ENCODE results near the gene UBE2D2. TPM values are rescaled to one million over a fixed set of nuclear protein-coding genes. Genes with fewer than 3 reads are reported as not detected.
A peak's percentile ranks its signal among the peaks of the same experiment; 100 is the strongest.

Gene UBE2D2
- total RNA-seq, 3 donors from 2014 or later: 139 to 145 (median 140) TPM

DNA sequence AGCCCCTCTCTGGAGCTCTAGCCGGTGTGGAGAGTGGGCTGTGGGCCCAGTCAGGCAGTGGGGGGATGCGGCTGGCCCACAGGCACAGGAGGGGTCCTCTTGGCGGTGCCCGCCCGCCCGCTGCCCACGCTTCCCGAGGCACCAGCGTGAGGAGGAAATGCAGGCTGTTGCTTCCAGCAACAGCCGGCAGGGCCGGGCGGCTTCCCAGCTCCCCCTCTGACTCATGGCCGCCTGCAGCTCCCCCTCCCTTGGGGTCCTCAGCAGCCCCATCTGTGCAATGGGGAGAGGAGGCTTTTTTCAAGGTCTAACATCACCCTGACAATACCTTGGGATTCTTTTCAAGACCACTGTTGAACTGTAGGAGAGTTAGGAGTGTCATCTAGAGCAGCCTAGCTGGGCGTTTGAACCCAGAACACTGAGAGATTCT, 97.4 kb downstream of the UBE2D2 start:
- no peaks in the 10 kb centered on the region for H3K9me3 ChIP-seq

DNA sequence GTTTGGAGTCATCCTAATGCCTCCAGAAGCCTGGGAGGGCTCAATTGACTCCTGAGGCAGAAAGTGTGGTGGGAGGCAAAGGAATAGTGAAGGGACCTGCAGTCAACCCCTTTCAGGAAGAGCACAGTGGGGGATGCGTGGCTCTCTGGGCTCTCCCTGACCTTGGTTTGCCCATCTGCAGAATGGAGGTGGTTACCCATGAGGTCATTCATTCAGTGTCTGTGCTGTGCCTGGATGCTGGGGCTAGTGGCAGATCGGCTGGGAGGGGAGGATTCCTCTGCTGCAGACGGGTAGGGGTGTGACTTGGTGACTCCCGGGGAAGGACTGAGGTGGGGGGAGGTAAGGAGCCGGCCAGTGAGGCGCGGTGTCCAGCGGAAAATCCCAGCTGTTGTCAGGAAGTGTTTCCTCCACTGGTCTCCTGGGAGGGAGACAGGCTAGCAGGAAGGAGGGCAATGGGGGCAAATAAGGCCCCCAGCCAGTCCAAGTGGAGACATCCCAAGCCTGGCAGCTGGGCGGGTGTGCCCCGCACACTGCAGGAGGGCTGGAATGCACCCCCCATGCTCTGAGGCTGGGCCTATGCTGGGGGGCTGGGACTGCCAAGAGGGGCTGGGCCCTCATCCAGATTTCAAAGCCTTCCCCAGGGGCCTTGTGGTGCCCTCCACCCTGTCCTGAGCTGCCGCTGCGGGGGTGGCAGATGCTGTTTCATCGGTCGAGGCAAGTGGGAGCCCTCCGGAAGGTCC, 98.0 kb downstream of the UBE2D2 start:
- intact Hi-C loops (cut with DNase I, micrococcal nuclease): no loop called here
- ATAC-seq (peak; percentile 28), DNase-seq (peak in 2 of 3 donors; percentile 58 to 72)
- Histone ChIP-seq H3K36me3 (ENCODE audit: low read depth) (no peaks in the 10 kb centered on the region), H3K9me3 (no peaks in the 10 kb centered on the region), H3K4me1 (ENCODE audit: low read depth) (peaks cover 63% of the 10 kb centered on the region), H3K4me3 (no peak overlapping the region)
- TF ChIP-seq, protein P1, sequence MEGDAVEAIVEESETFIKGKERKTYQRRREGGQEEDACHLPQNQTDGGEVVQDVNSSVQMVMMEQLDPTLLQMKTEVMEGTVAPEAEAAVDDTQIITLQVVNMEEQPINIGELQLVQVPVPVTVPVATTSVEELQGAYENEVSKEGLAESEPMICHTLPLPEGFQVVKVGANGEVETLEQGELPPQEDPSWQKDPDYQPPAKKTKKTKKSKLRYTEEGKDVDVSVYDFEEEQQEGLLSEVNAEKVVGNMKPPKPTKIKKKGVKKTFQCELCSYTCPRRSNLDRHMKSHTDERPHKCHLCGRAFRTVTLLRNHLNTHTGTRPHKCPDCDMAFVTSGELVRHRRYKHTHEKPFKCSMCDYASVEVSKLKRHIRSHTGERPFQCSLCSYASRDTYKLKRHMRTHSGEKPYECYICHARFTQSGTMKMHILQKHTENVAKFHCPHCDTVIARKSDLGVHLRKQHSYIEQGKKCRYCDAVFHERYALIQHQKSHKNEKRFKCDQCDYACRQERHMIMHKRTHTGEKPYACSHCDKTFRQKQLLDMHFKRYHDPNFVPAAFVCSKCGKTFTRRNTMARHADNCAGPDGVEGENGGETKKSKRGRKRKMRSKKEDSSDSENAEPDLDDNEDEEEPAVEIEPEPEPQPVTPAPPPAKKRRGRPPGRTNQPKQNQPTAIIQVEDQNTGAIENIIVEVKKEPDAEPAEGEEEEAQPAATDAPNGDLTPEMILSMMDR (IDR thresholded peaks at IDR 0.05): no peak

More for the DNA sequence above, 97.4 kb downstream of the UBE2D2 start:
- Histone ChIP-seq H3K36me3 (ENCODE audit: low read depth) (no peaks in the 10 kb centered on the region), H3K4me3 (no peak overlapping the region), H3K4me1 (ENCODE audit: low read depth) (peaks cover 63% of the 10 kb centered on the region)
- peak in 2 of 3 donors; percentile 43 to 60 for DNase-seq
- intact Hi-C loops (cut with DNase I, micrococcal nuclease): no loop called here
- ATAC-seq: no peak
- TF ChIP-seq, protein P1 (IDR thresholded peaks at IDR 0.05): no peak

DNA sequence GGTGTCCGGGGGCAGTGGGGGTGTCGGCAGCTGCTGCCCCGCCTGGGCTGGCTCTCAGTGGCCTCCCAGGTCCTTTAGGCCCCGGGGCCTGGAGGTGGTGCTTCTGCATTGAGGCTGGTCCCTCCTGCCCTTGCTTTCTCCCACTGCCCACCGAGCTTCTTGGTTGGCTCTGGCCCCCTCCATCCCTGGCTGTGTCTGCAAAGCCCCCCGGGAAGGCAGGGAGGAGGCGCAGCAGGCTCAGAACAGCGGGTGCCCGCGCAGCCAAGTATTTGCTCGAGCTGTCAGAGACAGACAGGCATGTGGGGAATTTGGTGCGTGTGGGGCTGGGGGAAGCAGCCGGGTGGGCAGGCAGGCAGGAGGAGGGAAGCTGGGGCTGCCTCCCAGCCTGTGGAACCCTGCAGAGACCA, 98.6 kb downstream of the UBE2D2 start:
- Histone ChIP-seq H3K9me3 (no peaks in the 10 kb centered on the region), H3K4me3 (no peak overlapping the region), H3K4me1 (ENCODE audit: low read depth) (peaks cover 61% of the 10 kb centered on the region), H3K36me3 (ENCODE audit: low read depth) (no peaks in the 10 kb centered on the region)
- DNase-seq (no peak), ATAC-seq (no peak)
- TF ChIP-seq, protein P1 (IDR thresholded peaks at IDR 0.05): no peak
- intact Hi-C loops (cut with DNase I, micrococcal nuclease): no loop called here

DNA sequence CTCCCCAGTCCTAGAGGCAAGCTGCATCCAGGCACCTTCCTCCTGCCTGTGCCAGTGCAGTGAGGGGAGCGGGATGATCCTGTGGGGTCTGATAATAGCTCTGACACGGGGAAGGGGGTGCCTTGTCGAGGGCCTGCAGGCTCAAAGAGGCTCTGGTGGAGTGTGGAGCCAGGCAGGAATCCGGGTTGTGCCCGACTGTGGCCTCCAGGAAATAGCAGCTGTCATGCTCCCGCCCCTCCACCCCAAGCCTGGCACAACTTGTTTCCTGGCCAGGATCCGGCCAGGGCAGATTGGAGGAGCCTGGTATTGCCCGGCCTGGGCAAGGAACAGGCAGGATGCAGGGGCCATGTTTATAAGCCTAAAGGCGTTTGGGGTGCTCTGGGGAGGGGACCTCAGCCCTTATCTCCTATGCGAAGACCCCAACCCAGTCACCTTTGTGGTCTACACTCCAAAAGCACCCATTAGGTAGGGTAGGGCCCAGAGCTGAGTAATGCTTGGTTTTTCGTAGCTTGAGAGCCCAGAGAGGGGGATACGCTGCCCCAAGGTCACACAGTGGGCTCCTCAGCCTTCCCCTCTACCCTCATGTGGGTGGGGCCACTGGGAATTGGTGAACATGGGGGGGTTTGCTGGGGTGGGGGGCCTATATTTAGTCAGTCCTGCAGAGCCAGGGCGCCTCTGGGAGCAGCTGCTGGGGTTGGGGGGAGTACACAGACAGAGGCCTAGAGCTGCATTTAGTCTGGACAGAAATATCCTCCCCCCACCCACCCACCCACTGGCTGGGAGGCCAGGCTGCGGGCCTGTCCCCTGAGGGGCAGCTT, 99.2 kb downstream of the UBE2D2 start:
- H3K4me1 ChIP-seq (ENCODE audit: low read depth): peaks cover 56% of the 10 kb centered on the region
- intact Hi-C loops (cut with DNase I, micrococcal nuclease): no loop called here
- ATAC-seq: peak; percentile 83
- H3K36me3 ChIP-seq (ENCODE audit: low read depth): no peaks in the 10 kb centered on the region
- H3K4me3 ChIP-seq: no peak overlapping the region
- TF ChIP-seq, protein P1 (IDR thresholded peaks at IDR 0.05): no peak
- H3K9me3 ChIP-seq: no peaks in the 10 kb centered on the region
- DNase-seq: peak; percentile 84 to 87 (median 86)

DNA sequence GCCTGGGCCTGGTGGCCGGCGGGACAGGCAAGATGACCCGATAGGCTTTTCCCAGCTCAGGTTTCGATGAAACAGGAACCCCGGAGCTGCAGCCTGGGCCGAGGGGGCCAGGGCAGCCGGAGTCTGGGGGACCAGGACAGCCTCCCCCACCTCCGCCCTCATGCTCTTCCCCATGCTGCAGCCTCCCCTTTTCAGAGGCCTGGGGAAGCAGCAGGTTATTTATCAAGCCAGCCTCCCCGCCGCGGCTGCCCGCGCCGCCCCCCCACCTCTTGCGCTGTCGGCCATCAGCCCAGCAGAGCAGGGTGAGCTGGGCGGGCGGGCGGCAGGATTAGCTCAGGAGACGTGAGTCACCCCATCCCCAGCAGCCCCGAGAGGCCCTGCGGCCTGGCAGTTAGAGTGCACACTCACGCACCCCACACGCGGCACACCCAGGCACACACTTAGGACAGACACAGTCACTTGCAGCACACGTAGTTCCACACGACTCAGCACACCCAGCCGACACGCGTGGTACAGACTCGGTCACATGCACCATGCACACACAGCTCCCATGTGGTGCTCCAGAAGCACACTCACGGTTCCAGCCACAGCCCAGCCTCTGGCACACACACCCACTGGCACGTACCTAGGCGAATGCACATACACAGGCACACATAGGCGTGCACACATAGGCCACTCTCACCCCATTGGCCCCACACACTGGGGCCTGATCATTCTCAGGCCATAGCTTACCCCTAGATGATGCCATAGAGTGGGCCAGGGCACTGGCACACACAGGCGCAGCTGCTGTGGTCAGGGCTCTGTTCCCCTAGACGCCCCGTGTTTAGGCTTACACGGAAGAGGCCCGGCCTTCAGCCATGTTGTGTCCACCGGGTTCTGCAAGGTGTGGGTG, 100.0 kb downstream of the UBE2D2 start:
- ATAC-seq: peak; percentile 52
- no peak overlapping the region for H3K4me3 ChIP-seq
- DNase-seq: peak; percentile 59 to 88 (median 70)
- H3K36me3 ChIP-seq (ENCODE audit: low read depth): no peaks in the 10 kb centered on the region
- H3K9me3 ChIP-seq: no peaks in the 10 kb centered on the region
- intact Hi-C loops (cut with DNase I, micrococcal nuclease): no loop called here
- TF ChIP-seq, protein P1 (IDR thresholded peaks at IDR 0.05): no peak
- H3K4me1 ChIP-seq (ENCODE audit: low read depth): peaks cover 47% of the 10 kb centered on the region
